Caco-2 (cell line): ENCODE measurements around the gene SRPK2. TPM values are rescaled to one million over a fixed set of nuclear protein-coding genes. Genes with fewer than 3 reads are reported as not detected.
A peak's percentile ranks its signal among the peaks of the same experiment; 100 is the strongest.

ENCODE experiments used
- BruUV-seq: library from RNA; stranded (reverse); fragments of 400-500 nt; replicated peaks from 2 replicates; lab custom pipeline; 2021; lab: Mats Ljungman, UMichigan
- CTCF ChIA-PET: fragments of 300-600 bp; sonication (Branson Sonifier 250); formaldehyde crosslinking; loops from one replicate; lab custom pipeline; 2022; ENCODE audit warnings: antibody characterized with exemption; lab: Charles Lee
- POLR2A ChIA-PET: fragments of 300-600 bp; sonication (Branson Sonifier 250); formaldehyde crosslinking; loops from one replicate; lab custom pipeline; 2022; ENCODE audit warnings: antibody characterized with exemption; lab: Charles Lee
- DNase-seq, 2 experiments: peaks; one replicate each; pipeline versions ENCODE4 v3.0.0 to v3.0.0-alpha.2; 2020 to 2022
- H3K27me3 ChIP-seq: replicated peaks from 2 replicates; pipeline ENCODE4 v1.6.0; 2011; ENCODE audit warnings: low read length; ENCODE audit not compliant: control insufficient read depth, insufficient read depth
- H3K36me3 ChIP-seq: 2 replicates; pipeline ENCODE4 v1.5.1; 2011; ENCODE audit warnings: low read length; ENCODE audit not compliant: control insufficient read depth, insufficient read depth
- H3K4me1 ChIP-seq: fragments of 250-450 bp; sonication (Bioruptor Pico); 2 replicates; pipeline ENCODE4 v1.5.1; 2020; ENCODE audit warnings: mild to moderate bottlenecking
- H3K4me3 ChIP-seq: 2 replicates; pipeline ENCODE4 v1.5.1; 2011; ENCODE audit warnings: low read depth, mild to moderate bottlenecking, control low read depth, low read length
- H3K9me3 ChIP-seq: fragments of 250-450 bp; sonication (Bioruptor Pico); 2 replicates; pipeline ENCODE4 v1.5.1; 2020; ENCODE audit warnings: mild to moderate bottlenecking, moderate library complexity
- H3K27ac Mint-ChIP-seq: one replicate; pipeline ENCODE4 v1.8.0; 2022; ENCODE audit warnings: mixed read lengths; ENCODE audit not compliant: unreplicated experiment
- H3K27me3 Mint-ChIP-seq: one replicate; pipeline ENCODE4 v1.8.0; 2022; ENCODE audit warnings: mixed read lengths; ENCODE audit not compliant: insufficient read depth, unreplicated experiment
- H3K36me3 Mint-ChIP-seq: one replicate; pipeline ENCODE4 v1.8.0; 2022; ENCODE audit warnings: mild to moderate bottlenecking, mixed read lengths; ENCODE audit not compliant: insufficient read depth, unreplicated experiment
- H3K4me1 Mint-ChIP-seq: one replicate; pipeline ENCODE4 v1.8.0; 2022; ENCODE audit warnings: low read depth, mixed read lengths; ENCODE audit not compliant: unreplicated experiment
- H3K4me3 Mint-ChIP-seq: one replicate; pipeline ENCODE4 v1.8.0; 2022; ENCODE audit warnings: mild to moderate bottlenecking, moderate library complexity, mixed read lengths; ENCODE audit not compliant: unreplicated experiment
- H3K9me3 Mint-ChIP-seq: one replicate; pipeline ENCODE4 v1.8.0; 2022; ENCODE audit warnings: mixed read lengths; ENCODE audit not compliant: unreplicated experiment
- CTCF ChIP-seq, 2 experiments: fragments of 200-600 bp in 1 of 2; IDR thresholded peaks; 1 replicate in 1 of 2; 2 replicates in 1 of 2; pipeline versions ENCODE4 v1.5.1 to v1.8.0; 2011 to 2022; ENCODE audit warnings: antibody characterized with exemption in 1 of 2, control low read depth in 1 of 2, inconsistent platforms in 1 of 2, low read depth in 1 of 2, low read length in 1 of 2, mild to moderate bottlenecking in 1 of 2, moderate library complexity in 1 of 2; ENCODE audit not compliant: insufficient read depth in 1 of 2, severe bottlenecking in 1 of 2, unreplicated experiment in 1 of 2
- intact Hi-C: fragments of 100-400 bp; cut with micrococcal nuclease; formaldehyde crosslinking; loops from one replicate; pipeline ENCODE4 v1.10.0; 2022; ENCODE audit not compliant: unreplicated experiment
- total RNA-seq: library from RNA; stranded (reverse); gene quantifications from 2 replicates; pipeline ENCODE4 v1.2.3, GENCODE V29; 2022

SRPK2 gene
- total RNA-seq, 1 experiment from 2014 or later = 39.9 TPM

DNA sequence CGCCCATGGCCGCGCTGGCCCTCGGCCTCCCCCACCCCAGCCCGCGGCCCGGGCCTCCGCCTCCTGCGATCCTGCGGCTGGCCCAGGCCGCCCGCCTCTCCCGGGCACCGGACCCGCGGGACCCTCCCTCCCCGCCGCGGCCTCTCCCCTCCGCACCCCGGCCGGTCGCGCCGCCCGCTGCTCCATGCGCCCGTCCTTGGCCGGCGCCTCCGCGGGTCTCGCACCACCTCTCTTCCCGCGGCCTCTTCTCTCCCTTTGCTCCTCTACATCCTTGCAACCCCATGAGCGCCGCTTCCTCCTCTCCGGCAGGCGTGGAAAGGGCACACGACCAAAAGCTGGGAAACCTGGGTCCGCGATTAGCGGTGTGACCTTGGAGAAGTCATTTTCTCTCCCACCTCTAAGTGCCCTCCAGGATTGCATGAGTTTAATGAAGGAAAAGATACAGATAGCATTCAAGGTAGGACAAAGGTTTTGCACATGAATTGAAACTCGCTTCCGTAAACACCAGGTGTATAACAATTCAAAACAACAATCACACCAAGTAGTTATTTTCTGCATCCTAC lies 448 bp upstream of the SRPK2 start:
- ChIA-PET POLR2A (no interaction called here), CTCF (no interaction called here)
- Mint-ChIP-seq H3K36me3 (no peaks in the 10 kb centered on the region), H3K4me1 (no peaks in the 10 kb centered on the region), H3K9me3 (no peaks in the 10 kb centered on the region), H3K27me3 (no peaks in the 10 kb centered on the region), H3K27ac (peak overlapping the region; percentile 94), H3K4me3 (peak overlapping the region; percentile 99)
- H3K4me3 ChIP-seq = peak overlapping the region; percentile 95
- TF ChIP-seq CTCF (IDR thresholded peaks at IDR 0.05; ENCODE audit: insufficient read depth in 1 of 2, low read depth in 1 of 2, low read length in 1 of 2, severe bottlenecking in 1 of 2, unreplicated experiment in 1 of 2) = no peak
- no TSS peak for BruUV-seq
- DNase-seq = peak; percentile 68 to 69
- H3K27me3 ChIP-seq = no peaks in the 10 kb centered on the region
- intact Hi-C loops = no loop called here
- no peaks in the 10 kb centered on the region for H3K9me3 ChIP-seq
- no peaks in the 10 kb centered on the region for H3K36me3 ChIP-seq
- H3K4me1 ChIP-seq = no peaks in the 10 kb centered on the region; the same call in 1 of the 2 replicates

DNA sequence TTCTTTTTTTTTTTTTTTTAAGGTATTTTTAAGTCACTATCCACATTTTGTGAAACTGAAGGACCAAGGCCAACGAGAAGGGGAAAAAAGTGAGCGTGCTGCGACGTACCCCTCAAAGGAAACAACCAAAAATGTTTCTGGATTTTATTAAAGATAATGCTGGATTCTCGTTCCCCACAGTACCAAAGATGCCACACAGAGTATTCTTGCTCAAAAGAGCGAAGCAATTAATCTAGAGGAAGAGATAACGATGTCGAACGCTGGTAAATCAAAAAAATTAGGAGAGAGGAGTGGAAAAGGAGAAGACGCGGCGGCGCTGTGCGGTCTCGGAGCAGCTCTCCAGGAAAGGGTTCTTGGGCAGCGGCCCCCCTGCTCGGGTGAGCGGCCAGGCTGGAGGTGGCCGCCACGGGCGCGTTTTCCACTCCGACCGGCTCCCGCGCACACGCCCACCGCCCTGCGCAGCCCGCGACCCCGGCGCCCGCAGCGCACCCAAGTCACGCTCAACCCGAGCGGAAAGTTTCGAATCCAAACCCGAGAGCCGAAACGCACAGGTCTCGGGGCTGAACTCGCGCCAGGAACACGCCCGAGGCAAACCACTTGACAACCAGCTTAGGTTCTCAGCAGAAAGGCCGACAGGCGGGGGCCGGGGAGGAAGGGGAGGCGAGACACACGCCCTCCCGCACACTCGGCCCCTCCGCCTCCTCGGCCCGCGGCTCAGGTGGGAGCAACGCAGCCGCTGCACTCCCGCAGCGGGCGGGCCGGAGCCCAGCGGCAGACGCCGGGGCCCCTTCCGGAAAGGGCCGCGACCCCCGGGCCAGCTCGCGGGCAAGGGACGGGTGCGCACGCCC lies 989 bp downstream of the SRPK2 start:
- intact Hi-C loops = no loop called here
- Histone ChIP-seq H3K9me3 (no peaks in the 10 kb centered on the region), H3K4me3 (peak overlapping the region; percentile 95), H3K4me1 (no peaks in the 10 kb centered on the region; the same call in 1 of the 2 replicates), H3K36me3 (no peaks in the 10 kb centered on the region), H3K27me3 (no peaks in the 10 kb centered on the region)
- peak overlapping the region; percentile 48 for H3K27ac Mint-ChIP-seq
- peak overlapping the region; percentile 81 for H3K4me3 Mint-ChIP-seq
- DNase-seq = peak; percentile 68
- no peaks in the 10 kb centered on the region for H3K36me3 Mint-ChIP-seq
- no peaks in the 10 kb centered on the region for H3K9me3 Mint-ChIP-seq
- no peak for TF ChIP-seq CTCF (IDR thresholded peaks at IDR 0.05; ENCODE audit: insufficient read depth in 1 of 2, low read depth in 1 of 2, low read length in 1 of 2, severe bottlenecking in 1 of 2, unreplicated experiment in 1 of 2)
- H3K4me1 Mint-ChIP-seq = no peaks in the 10 kb centered on the region
- no peaks in the 10 kb centered on the region for H3K27me3 Mint-ChIP-seq
- CTCF ChIA-PET = no interaction called here
- BruUV-seq = no TSS peak
- POLR2A ChIA-PET = no interaction called here

GRCh38 chr7:105377903-105378302 lies 10.8 kb downstream of the SRPK2 start:
- BruUV-seq = no TSS peak
- TF ChIP-seq CTCF (IDR thresholded peaks at IDR 0.05; ENCODE audit: insufficient read depth in 1 of 2, low read depth in 1 of 2, low read length in 1 of 2, severe bottlenecking in 1 of 2, unreplicated experiment in 1 of 2) = no peak
- no peak overlapping the region for H3K4me3 Mint-ChIP-seq
- ChIA-PET POLR2A (no interaction called here), CTCF (interaction anchor here (0.5 kb wide), 1 partner anchor 8 kb away, joined by 5 read pairs; no protein-coding TSS in a partner anchor)
- Histone ChIP-seq H3K36me3 (no peaks in the 10 kb centered on the region), H3K27me3 (no peaks in the 10 kb centered on the region), H3K4me3 (no peak overlapping the region), H3K9me3 (no peaks in the 10 kb centered on the region), H3K4me1 (peaks cover 4% of the 10 kb centered on the region; the same call in 1 of the 2 replicates)
- intact Hi-C loops = no loop called here
- H3K36me3 Mint-ChIP-seq = peaks cover 6% of the 10 kb centered on the region
- peaks cover 10% of the 10 kb centered on the region for H3K9me3 Mint-ChIP-seq
- H3K27ac Mint-ChIP-seq = no peak overlapping the region
- H3K27me3 Mint-ChIP-seq = no peaks in the 10 kb centered on the region
- H3K4me1 Mint-ChIP-seq = peaks cover 25% of the 10 kb centered on the region
- no peak for DNase-seq
